ENCODE data around the gene ZNF549. TPM values are rescaled to one million over a fixed set of nuclear protein-coding genes. Genes with fewer than 3 reads are reported as not detected.
"Not testable (repeated sequence)": the region's sequence is repeated elsewhere in the genome, so short reads cannot be mapped to it uniquely, and the experiment has no call there.

ZNF549 gene
- total RNA-seq, result 1 to 10 TPM; 3.7 to 4.6 TPM

DNA sequence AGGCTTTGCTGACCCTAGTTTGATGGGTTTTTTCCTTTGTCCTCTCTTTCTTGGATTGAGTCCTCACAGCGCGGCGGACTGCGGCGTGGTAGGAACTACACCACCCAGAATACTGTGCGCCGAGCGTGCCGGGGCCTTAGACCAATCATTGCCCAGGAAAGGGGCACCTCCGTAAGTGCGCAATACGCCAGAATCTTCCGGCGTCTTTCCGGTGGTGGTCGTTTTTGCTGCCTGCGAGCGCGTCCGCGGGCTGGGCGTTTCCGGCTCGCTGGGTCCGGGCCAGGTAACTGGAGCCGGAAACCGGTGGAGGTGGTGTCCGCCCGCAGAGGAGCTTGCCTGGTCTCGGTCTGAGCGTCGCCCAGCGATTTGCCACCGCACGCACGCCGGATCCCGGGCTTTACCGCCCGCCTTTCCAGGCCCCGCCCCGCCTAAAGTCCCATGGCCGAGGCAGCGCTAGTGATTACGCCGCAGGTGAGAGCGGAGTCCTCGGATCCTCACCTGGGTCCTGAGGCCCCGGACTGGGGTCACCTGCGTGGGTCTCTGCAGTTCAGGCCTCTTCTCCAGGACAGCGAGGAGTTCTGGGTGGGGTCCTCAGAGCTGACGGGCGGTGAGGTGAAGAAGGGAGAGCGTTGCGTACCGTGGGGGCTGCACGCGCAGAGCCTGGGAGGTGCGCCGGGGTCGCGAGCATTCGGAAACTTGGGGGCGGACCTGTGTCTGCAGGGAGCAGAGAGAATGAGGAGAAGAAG is at the start of gene ZNF549:
Gene ZNF549 (plus strand): TSS at position 221 of the 746 bp plus-strand sequence. CDS start 218 bp downstream, at position 439.
- Mint-ChIP-seq H3K9me3 (ENCODE audit: low read depth) (peaks cover 31% of the 10 kb centered on the region), H3K4me3 (peak within 1 kb of the TSS; percentile 82), H3K27ac (peak within 1 kb of the TSS; percentile 84), H3K4me1 (peaks cover 18% of the 10 kb centered on the region), H3K36me3 (ENCODE audit: low read depth) (peaks cover 33% of the 10 kb centered on the region), H3K27me3 (no peaks in the 10 kb centered on the region)
- ATAC-seq, result peak; percentile 100
- ChIA-PET POLR2A (no interaction called here), CTCF (no interaction called here)
- intact Hi-C loops (cut with DNase I, micrococcal nuclease), result loop anchor here (1.0 kb wide), 15 partner anchors 28 to 389 kb away; partner anchors contain the start of genes ZNF548 (in 2 of the 2), ZNF749 (in 2 of the 2), ZNF773 (in 2 of the 2) and TRAPPC2B (in 1 of the 2)
- DNase-seq, result peak; percentile 93

- peaks cover 45% of the 10 kb centered on the region for H3K36me3 Mint-ChIP-seq (ENCODE audit: low read depth)
- POLR2A ChIA-PET, H3K27me3 Mint-ChIP-seq: not testable (repeated sequence)
- CTCF ChIA-PET, result interaction anchor here (0.6 to 0.7 kb wide), 2 partner anchors 15 to 72 kb away, joined by 3 to 5 read pairs; partner anchors contain the start of gene ZNF550
- intact Hi-C loops (cut with DNase I, micrococcal nuclease), result loop anchor here (1.0 to 2.0 kb wide), 9 partner anchors 10 to 448 kb away; partner anchors contain the start of genes ZNF17 (in 2 of the 2), ZNF772 (in 2 of the 2), ZNF773 (in 2 of the 2) and ZNF211 (in 1 of the 2)
- peaks cover 11% of the 10 kb centered on the region for H3K4me1 Mint-ChIP-seq
- peak within 1 kb of the TSS; percentile 76 for H3K27ac Mint-ChIP-seq
- peaks cover 27% of the 10 kb centered on the region for H3K9me3 Mint-ChIP-seq (ENCODE audit: low read depth)
- peak within 1 kb of the TSS; percentile 68 for H3K4me3 Mint-ChIP-seq
- peak; percentile 99 for ATAC-seq
- DNase-seq, result peak; percentile 96
These were observed 39.5 kb upstream of the ZNF549 start, which contains the start of gene ZNF419 for GRCh38 chr19:57487477-57488298. Gene ZNF419 (plus strand): TSS chr19:57487750. CDS start chr19:57487951, 201 bp downstream.

DNA sequence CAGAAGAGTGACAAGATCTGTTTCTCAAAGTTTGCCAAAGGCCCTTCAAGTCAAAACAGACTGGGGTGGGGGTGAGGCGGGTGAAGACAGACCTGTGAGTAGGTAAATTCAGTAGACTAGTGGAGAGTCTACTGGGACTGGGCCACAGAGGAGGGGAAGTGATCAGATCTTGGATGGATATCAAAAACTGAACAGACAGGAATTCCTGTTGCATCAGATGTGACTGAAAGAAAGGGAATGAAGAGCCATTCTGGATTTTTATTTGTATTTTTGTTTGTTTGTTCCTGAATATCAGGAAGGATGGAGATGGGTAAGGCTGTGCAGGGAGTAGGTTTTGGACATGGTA is 38.9 kb upstream of the ZNF549 start:
- DNase-seq; POLR2A ChIA-PET; intact Hi-C loops (cut with DNase I, micrococcal nuclease); H3K27me3 Mint-ChIP-seq: not testable (repeated sequence)
- CTCF ChIA-PET, result interaction anchor here (0.7 kb wide), 1 partner anchor 15 kb away, joined by 3 read pairs; no protein-coding TSS in a partner anchor
- Mint-ChIP-seq H3K9me3 (ENCODE audit: low read depth) (peaks cover 32% of the 10 kb centered on the region), H3K27ac (peak overlapping the region; percentile 66), H3K4me3 (peak overlapping the region; percentile 68), H3K36me3 (ENCODE audit: low read depth) (peaks cover 51% of the 10 kb centered on the region), H3K4me1 (peaks cover 11% of the 10 kb centered on the region)
- ATAC-seq, result peak; percentile 3

DNA sequence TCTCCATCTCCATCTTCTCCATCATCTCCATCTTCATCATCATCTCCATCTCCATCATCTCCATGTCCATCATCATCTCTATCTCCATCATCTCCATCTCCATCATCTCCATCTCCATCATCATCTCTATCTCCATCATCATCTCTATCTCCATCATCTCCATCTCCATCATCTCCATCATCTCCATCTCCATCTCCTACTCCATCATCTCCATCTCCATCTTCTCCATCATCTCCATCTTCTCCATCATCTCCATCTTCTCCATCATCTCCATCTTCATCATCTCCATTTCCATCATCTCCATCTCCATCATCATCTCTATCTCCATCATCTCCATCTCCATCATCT is 27.9 kb upstream of the ZNF549 start:
- H3K27me3 Mint-ChIP-seq, DNase-seq, ATAC-seq, POLR2A ChIA-PET: not testable (repeated sequence)
- H3K27ac Mint-ChIP-seq, result peak overlapping the region; percentile 87
- CTCF ChIA-PET, result interaction anchor here (0.6 to 0.8 kb wide), 2 partner anchors 14 to 1419 kb away, joined by 3 read pairs; no protein-coding TSS in a partner anchor
- intact Hi-C loops (cut with DNase I, micrococcal nuclease), result loop anchor here (1.0 to 2.0 kb wide), 12 partner anchors 12 to 417 kb away; partner anchors contain the start of genes ZNF17 (in 2 of the 2), ZNF419 (in 2 of the 2), ZNF549 (in 2 of the 2) and TRAPPC2B (in 1 of the 2)
- H3K4me1 Mint-ChIP-seq, result peaks cover 21% of the 10 kb centered on the region
- peak overlapping the region; percentile 81 for H3K4me3 Mint-ChIP-seq
- H3K9me3 Mint-ChIP-seq (ENCODE audit: low read depth), result peaks cover 37% of the 10 kb centered on the region
- peaks cover 58% of the 10 kb centered on the region for H3K36me3 Mint-ChIP-seq (ENCODE audit: low read depth)

GRCh38 chr19:57499680-57500395 is 27.3 kb upstream of the ZNF549 start, which contains the start of gene ZNF773:
Gene ZNF773 (plus strand): TSS chr19:57499938. CDS start chr19:57500081, 143 bp downstream.
- ATAC-seq, result peak; percentile 100
- peak; percentile 98 for DNase-seq
- H3K27me3 Mint-ChIP-seq, POLR2A ChIA-PET: not testable (repeated sequence)
- Mint-ChIP-seq H3K4me3 (peak within 1 kb of the TSS; percentile 81), H3K4me1 (peaks cover 21% of the 10 kb centered on the region), H3K36me3 (ENCODE audit: low read depth) (peaks cover 58% of the 10 kb centered on the region), H3K27ac (peak within 1 kb of the TSS; percentile 87), H3K9me3 (ENCODE audit: low read depth) (peaks cover 34% of the 10 kb centered on the region)
- CTCF ChIA-PET, result interaction anchor here (0.6 to 0.8 kb wide), 2 partner anchors 15 to 1419 kb away, joined by 3 read pairs; no protein-coding TSS in a partner anchor
- intact Hi-C loops (cut with DNase I, micrococcal nuclease), result loop anchor here (1.0 to 2.0 kb wide), 12 partner anchors 13 to 416 kb away; partner anchors contain the start of genes ZNF17 (in 2 of the 2), ZNF419 (in 2 of the 2), ZNF549 (in 2 of the 2) and TRAPPC2B (in 1 of the 2)

GRCh38 chr19:57500400-57500799 is 26.8 kb upstream of the ZNF549 start:
- POLR2A ChIA-PET; DNase-seq; ATAC-seq; intact Hi-C loops (cut with DNase I, micrococcal nuclease); H3K27me3 Mint-ChIP-seq: not testable (repeated sequence)
- Mint-ChIP-seq H3K4me3 (peak overlapping the region; percentile 81), H3K36me3 (ENCODE audit: low read depth) (peaks cover 59% of the 10 kb centered on the region), H3K27ac (peak overlapping the region; percentile 83), H3K9me3 (ENCODE audit: low read depth) (peaks cover 37% of the 10 kb centered on the region), H3K4me1 (peaks cover 21% of the 10 kb centered on the region)
- CTCF ChIA-PET, result interaction anchor here (0.8 kb wide), 1 partner anchor 15 kb away, joined by 3 read pairs; no protein-coding TSS in a partner anchor

DNA sequence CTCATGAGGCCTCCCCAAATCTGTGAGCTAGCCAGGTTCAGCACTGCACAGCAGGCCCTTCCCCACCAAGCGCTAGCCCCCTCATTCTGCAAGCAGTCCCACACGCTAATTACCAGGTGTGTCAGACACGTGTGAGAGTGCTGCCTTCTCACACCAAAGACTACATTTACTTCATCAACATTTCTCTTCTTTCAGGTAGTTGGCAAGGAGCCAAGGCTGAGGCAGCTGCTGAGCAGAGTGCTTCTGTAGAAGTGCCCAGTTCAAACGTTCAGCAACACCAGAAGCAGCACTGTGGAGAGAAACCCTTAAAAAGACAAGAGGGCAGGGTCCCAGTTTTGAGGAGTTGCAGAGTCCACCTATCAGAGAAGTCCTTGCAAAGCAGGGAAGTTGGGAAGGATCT is 21.0 kb upstream of the ZNF549 start:
- intact Hi-C loops (cut with DNase I, micrococcal nuclease), result no loop called here

DNA sequence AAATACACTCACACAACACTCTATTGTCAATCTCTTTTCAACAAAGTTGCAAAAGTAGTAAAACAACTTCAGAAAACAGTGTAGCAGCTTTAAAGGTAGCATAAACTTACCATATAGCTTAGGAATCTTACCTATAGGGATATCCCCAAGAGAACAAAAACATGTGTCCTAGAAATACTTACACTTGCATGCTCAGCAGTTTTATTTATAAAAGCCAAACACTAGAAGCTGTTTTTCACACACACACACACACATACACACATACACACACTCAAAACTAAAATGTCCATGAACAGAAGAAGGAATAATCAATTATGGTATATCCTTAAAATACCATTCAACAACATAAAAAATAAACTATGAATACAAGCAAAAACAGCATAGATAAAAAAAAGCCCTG is 15.7 kb upstream of the ZNF549 start:
- peaks cover 51% of the 10 kb centered on the region for H3K9me3 Mint-ChIP-seq (ENCODE audit: low read depth)
- intact Hi-C loops (cut with DNase I, micrococcal nuclease), result no loop called here
- ChIA-PET POLR2A (no interaction called here), CTCF (no interaction called here)
- no peak overlapping the region for H3K27ac Mint-ChIP-seq
- ATAC-seq (no peak), DNase-seq (no peak)
- no peaks in the 10 kb centered on the region for H3K4me1 Mint-ChIP-seq
- no peaks in the 10 kb centered on the region for H3K27me3 Mint-ChIP-seq
- peaks cover 83% of the 10 kb centered on the region for H3K36me3 Mint-ChIP-seq (ENCODE audit: low read depth)
- H3K4me3 Mint-ChIP-seq, result no peak overlapping the region

More for the DNA sequence above, 21.0 kb upstream of the ZNF549 start:
- no peak overlapping the region for H3K27ac Mint-ChIP-seq
- no peaks in the 10 kb centered on the region for H3K27me3 Mint-ChIP-seq
- H3K36me3 Mint-ChIP-seq (ENCODE audit: low read depth), result peaks cover 90% of the 10 kb centered on the region
- DNase-seq (no peak), ATAC-seq (no peak)
- POLR2A ChIA-PET, result no interaction called here
- H3K4me3 Mint-ChIP-seq, result no peak overlapping the region
- CTCF ChIA-PET, result no interaction called here
- H3K4me1 Mint-ChIP-seq, result peaks cover 6% of the 10 kb centered on the region
- H3K9me3 Mint-ChIP-seq (ENCODE audit: low read depth), result peaks cover 47% of the 10 kb centered on the region

DNA sequence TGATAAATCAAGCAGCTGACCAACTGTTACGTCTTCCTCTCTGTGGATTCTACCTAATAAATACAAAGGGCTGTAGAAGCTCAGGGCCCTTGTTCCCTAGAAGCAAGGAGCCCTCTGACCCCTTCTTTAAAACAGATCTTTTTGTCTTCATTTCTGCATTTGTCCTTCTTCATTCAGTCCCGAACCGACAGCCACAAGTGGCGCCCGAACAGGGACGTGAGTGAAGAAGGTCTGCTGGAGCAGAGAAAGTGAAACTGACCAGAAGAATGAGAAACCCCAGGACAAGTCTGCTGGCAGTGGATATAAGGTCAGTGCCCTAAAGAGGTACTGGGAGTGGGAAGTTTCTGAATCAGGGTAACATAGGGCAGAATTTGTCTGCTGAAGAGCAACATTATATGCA is 14.3 kb upstream of the ZNF549 start:
- Mint-ChIP-seq H3K4me1 (no peaks in the 10 kb centered on the region), H3K4me3 (no peak overlapping the region), H3K9me3 (ENCODE audit: low read depth) (peaks cover 54% of the 10 kb centered on the region), H3K36me3 (ENCODE audit: low read depth) (peaks cover 82% of the 10 kb centered on the region), H3K27ac (no peak overlapping the region), H3K27me3 (no peaks in the 10 kb centered on the region)
- intact Hi-C loops (cut with DNase I, micrococcal nuclease), result no loop called here
- DNase-seq (peak; percentile 8), ATAC-seq (no peak)
- ChIA-PET CTCF (no interaction called here), POLR2A (no interaction called here)

GRCh38 chr19:57515255-57515654 is 11.9 kb upstream of the ZNF549 start:
- intact Hi-C loops (cut with DNase I, micrococcal nuclease), result no loop called here
- Mint-ChIP-seq H3K4me1 (no peaks in the 10 kb centered on the region), H3K27ac (no peak overlapping the region), H3K9me3 (ENCODE audit: low read depth) (peaks cover 48% of the 10 kb centered on the region), H3K4me3 (no peak overlapping the region), H3K36me3 (ENCODE audit: low read depth) (peaks cover 71% of the 10 kb centered on the region), H3K27me3 (no peaks in the 10 kb centered on the region)
- ChIA-PET CTCF (no interaction called here), POLR2A (no interaction called here)
- ATAC-seq, result no peak
- DNase-seq, result no peak

Measured in activated CD4-positive, alpha-beta T cell treated with anti-CD3 and anti-CD28 coated beads for 36 hours (primary cell).